IPS-15b (cell line): ENCODE data around the gene HNRNPC.
"Not testable (repeated sequence)": the region's sequence is repeated elsewhere in the genome, so short reads cannot be mapped to it uniquely, and the experiment has no call there.

ENCODE experiments used
- H3K27me3 ChIP-seq: one replicate; pipeline ENCODE4 v1.6.1; 2013; ENCODE audit warnings: low read length; ENCODE audit not compliant: control insufficient read depth, insufficient read depth
- H3K36me3 ChIP-seq: one replicate; pipeline ENCODE4 v1.6.1; 2013; ENCODE audit warnings: low read length; ENCODE audit not compliant: control insufficient read depth, insufficient read depth
- H3K4me1 ChIP-seq: one replicate; pipeline ENCODE4 v1.6.1; 2013; ENCODE audit warnings: mild to moderate bottlenecking, low read length; ENCODE audit not compliant: control insufficient read depth, insufficient read depth
- H3K4me3 ChIP-seq: one replicate; pipeline ENCODE4 v1.5.1; 2013; ENCODE audit warnings: low read depth, low read length
- H3K9ac ChIP-seq: one replicate; pipeline ENCODE4 v1.6.1; 2013; ENCODE audit warnings: low read depth, mild to moderate bottlenecking, low read length
- H3K9me3 ChIP-seq: one replicate; pipeline ENCODE4 v1.6.1; 2013; ENCODE audit warnings: mild to moderate bottlenecking, low read length; ENCODE audit not compliant: control insufficient read depth, insufficient read depth

HNRNPC gene

DNA sequence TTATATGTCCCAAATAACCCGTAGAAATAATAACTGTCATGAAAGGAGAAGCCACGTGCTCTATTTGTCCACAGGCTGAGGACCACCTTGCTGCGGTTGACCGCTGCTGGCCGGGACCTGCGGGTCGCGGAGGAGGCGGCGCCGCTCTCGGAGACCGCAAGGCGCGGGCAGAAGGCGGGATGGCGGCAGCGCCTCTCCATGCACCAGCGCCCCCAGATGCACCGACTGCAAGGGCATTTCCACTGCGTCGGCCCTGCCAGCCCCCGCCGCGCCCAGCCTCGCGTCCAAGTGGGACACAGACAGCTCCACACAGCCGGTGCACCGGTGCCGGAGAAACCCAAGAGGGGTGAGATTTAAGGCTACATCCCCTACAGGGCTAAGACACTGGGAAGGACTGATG lies 31.6 kb upstream of the HNRNPC start:
- Histone ChIP-seq H3K36me3 (no peaks in the 10 kb centered on the region), H3K9ac (no peak overlapping the region), H3K4me1 (no peaks in the 10 kb centered on the region), H3K9me3 (no peaks in the 10 kb centered on the region), H3K4me3 (peak overlapping the region; percentile 20), H3K27me3 (peaks cover 6% of the 10 kb centered on the region)

DNA sequence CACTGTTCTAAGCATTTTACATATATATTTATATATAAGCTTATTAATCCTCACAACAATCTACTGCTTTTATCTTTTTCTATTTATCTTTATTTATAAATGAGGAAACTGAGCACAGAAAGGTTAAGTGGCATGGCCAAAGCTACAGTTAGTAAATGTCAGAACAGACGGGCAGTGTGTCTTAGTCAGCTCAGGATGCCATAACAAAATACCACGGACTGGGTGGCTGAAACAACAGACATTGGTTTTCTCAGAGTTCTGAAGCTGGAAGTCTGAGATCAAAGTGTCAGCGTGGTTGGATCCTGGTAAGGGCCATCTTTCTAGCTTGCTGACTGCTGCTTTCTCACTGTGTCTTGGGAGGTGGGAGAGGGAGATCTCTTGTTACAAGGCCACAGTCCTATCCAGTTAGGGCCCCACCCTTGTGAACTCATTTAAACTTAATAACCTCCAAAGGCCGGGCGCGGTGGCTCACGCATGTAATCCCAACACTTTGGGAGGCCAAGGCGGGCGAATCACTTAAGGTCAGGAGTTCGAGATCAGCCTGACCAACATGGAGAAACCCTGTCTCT lies 30.4 kb upstream of the HNRNPC start:
- H3K4me1 ChIP-seq: no peaks in the 10 kb centered on the region
- H3K9me3 ChIP-seq: no peaks in the 10 kb centered on the region
- H3K9ac ChIP-seq: no peak overlapping the region
- H3K4me3 ChIP-seq: no peak overlapping the region
- H3K27me3 ChIP-seq: peaks cover 6% of the 10 kb centered on the region
- no peaks in the 10 kb centered on the region for H3K36me3 ChIP-seq

DNA sequence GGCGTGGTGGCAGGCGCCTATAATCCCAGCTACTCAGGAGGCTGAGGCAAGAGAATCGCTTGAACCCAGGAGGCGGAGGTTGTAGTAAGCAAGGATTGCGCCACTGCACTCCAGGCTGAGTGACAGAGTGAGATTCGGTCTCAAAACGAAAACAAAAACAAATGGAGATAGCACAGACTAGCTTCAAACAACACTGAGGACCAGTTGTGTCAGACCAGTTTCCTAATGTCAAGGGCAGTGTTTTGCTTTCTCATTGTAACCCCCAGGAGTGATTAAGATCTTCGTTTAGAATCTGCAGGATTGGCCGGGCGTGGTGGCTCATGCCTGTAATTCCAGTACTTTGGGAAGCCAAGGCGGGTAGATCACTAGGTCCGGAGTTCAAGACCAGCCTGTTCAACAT lies 29.1 kb upstream of the HNRNPC start:
- peaks cover 6% of the 10 kb centered on the region for H3K27me3 ChIP-seq
- H3K36me3 ChIP-seq: no peaks in the 10 kb centered on the region
- no peaks in the 10 kb centered on the region for H3K9me3 ChIP-seq
- H3K4me3 ChIP-seq: no peak overlapping the region
- H3K9ac ChIP-seq: no peak overlapping the region
- no peaks in the 10 kb centered on the region for H3K4me1 ChIP-seq

DNA sequence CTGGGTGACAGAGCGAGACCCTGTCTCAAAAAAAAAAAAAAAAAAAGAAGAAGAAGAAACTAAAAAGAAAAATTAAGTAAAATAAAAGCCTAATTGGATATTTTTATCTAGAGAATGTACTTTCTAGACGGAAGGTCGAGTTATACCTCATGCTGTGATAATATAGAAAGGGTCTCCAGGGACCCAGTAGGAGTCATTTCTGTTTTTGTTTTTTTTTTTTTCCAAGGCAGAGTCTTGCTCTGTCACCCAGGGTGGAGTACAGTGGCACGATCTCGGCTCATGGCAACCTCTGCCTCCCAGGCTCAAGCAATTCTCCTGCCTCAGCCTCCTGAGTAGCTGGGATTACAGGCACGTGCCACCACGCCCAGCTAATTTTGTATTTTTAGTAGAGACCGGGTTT lies 24.8 kb upstream of the HNRNPC start:
- H3K4me3 ChIP-seq, H3K36me3 ChIP-seq, H3K9me3 ChIP-seq, H3K4me1 ChIP-seq, H3K27me3 ChIP-seq, H3K9ac ChIP-seq: not testable (repeated sequence)

DNA sequence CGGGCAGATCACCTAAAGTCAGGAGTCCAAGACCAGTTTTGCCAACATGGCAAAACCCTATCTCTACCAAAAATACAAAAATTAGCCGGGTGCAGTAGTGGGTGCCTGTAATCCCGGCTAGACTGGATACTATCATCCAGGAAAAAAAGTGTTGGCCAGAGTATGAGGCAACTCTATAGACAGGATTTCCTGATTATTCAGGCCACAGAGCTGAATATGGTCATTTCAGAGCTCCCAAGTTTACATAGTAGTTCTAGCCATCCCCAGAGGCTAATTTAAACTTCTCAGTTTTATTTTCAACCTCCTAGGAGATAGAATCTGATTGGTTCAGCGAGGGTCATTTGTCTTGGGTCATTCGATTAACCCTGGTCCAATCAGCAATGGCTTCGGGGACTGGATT lies 17.9 kb upstream of the HNRNPC start:
- Histone ChIP-seq H3K36me3 (no peaks in the 10 kb centered on the region), H3K4me3 (no peak overlapping the region), H3K9me3 (no peaks in the 10 kb centered on the region), H3K27me3 (no peaks in the 10 kb centered on the region), H3K9ac (no peak overlapping the region), H3K4me1 (no peaks in the 10 kb centered on the region)

DNA sequence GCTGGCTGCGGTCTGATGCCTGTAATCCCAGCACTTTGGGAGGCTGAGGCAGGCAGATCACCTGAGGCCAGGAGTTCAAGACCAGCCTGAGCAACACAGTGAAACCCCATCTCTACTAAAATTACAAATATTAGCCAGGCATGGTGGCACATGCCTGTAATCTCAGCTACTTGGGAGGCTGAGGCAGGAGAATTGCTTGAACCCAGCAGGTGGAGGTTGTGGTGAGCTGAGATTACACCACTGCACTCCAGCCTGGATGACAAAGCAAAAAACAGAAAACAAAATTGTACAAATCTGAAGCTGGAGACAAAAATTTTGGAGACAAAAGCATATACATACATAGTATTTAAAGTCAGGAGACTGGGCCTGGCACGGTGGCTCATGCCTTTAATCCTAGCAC lies 17.3 kb upstream of the HNRNPC start:
- H3K9ac ChIP-seq, H3K9me3 ChIP-seq, H3K36me3 ChIP-seq, H3K4me1 ChIP-seq, H3K4me3 ChIP-seq, H3K27me3 ChIP-seq: not testable (repeated sequence)

DNA sequence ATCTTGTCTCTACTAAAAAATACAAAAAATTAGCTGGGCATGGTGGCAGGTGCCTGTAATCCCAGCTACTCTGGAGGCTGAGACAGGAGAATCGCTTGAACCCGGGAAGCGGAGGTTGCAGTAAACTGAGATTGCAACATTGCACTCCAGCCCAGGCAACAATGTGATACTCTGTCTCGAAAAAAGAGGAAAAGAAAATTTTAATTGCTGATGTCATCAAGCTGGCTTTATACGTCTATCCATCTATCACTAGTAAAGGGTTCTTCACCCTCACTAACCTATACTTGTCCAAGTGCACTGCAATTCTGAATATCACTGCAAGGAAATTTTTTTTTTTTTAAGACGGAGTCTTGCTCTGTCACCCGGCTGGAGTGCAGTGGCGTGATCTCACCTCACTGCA lies 12.7 kb upstream of the HNRNPC start:
- H3K9me3 ChIP-seq, H3K9ac ChIP-seq, H3K27me3 ChIP-seq, H3K4me3 ChIP-seq, H3K36me3 ChIP-seq, H3K4me1 ChIP-seq: not testable (repeated sequence)

DNA sequence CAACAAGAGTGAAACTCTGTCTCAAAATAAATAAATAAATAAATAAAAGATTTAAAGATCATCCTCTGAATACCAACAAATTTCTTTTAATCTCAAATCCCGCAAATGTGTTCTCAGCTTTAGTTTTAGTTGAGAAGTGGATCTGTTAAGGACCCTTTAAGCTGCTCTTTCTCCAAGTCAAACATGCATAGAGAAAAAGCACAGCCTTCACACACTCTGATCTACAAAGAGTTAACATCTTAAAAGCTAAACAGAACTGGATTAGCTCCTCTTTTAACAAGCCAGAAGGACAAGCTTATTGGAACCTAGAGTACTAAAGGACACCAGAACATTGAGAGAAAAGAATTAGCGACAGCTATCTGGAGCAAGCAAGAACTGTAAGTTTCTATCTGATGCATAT lies 10.5 kb upstream of the HNRNPC start, which contains the start of gene RPGRIP1:
Gene RPGRIP1 (plus strand): TSS at position 301 of the 400 bp plus-strand sequence. CDS start 7,894 bp downstream, outside the sequence.
- Histone ChIP-seq H3K9ac (no peak within 1 kb of the TSS), H3K4me1 (no peaks in the 10 kb centered on the region)

DNA sequence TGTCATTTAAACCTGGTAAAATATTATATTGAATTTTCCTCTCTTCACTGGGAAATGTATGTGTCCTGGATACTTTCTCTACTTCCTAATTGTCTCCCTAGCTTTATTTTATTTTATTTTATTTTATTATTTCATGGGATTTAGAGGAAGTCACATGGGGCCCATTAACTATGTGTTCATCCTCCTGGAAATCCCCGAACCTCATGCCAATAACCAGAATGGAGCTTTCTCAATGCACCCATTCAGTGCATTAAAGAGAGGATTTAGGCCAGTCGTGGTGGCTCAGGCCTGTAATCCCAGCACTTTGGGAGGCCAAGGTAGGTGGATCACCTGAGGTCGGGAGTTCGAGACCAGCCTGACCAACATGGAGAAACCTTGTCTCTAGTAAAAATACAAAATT lies 9.4 kb upstream of the HNRNPC start:
- Histone ChIP-seq H3K4me1 (no peaks in the 10 kb centered on the region), H3K4me3 (no peak overlapping the region), H3K9ac (no peak overlapping the region), H3K9me3 (no peaks in the 10 kb centered on the region), H3K27me3 (no peaks in the 10 kb centered on the region), H3K36me3 (no peaks in the 10 kb centered on the region)

More for the DNA sequence above, 10.5 kb upstream of the HNRNPC start, which contains the start of gene RPGRIP1:
- Histone ChIP-seq H3K4me3 (no peak within 1 kb of the TSS), H3K27me3 (no peaks in the 10 kb centered on the region), H3K9me3 (no peaks in the 10 kb centered on the region), H3K36me3 (no peaks in the 10 kb centered on the region)

DNA sequence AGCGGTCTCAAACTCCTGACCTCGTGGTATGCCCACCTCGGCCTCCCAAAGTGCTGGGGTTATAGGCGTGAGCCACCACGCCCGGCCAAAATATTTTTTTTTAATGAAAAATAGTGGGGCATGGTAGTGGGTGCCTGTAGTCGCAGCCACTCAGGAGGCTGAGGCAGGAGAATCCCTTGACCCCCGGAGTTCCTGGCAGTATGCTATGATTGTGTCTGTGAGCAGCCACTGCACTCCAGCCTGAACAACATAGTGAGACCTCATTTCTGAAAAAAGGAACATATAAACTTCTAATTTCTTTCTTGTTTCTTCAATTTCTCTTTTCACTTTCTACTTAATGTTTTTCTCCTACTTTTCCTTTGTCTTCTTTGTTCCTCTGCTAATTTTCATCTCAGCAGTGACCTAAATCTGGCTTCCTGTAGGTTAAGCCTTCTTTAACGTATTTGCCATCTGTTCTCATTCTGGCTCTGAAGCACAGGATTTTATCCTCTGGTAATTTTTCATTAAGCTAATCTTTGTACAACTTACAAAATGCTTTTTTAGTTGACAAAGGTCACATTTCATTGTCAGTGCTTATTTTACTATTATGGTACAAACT lies 6.1 kb upstream of the HNRNPC start:
- no peak overlapping the region for H3K9ac ChIP-seq
- H3K36me3 ChIP-seq: no peaks in the 10 kb centered on the region
- no peaks in the 10 kb centered on the region for H3K4me1 ChIP-seq
- no peak overlapping the region for H3K4me3 ChIP-seq
- no peaks in the 10 kb centered on the region for H3K9me3 ChIP-seq
- no peaks in the 10 kb centered on the region for H3K27me3 ChIP-seq

DNA sequence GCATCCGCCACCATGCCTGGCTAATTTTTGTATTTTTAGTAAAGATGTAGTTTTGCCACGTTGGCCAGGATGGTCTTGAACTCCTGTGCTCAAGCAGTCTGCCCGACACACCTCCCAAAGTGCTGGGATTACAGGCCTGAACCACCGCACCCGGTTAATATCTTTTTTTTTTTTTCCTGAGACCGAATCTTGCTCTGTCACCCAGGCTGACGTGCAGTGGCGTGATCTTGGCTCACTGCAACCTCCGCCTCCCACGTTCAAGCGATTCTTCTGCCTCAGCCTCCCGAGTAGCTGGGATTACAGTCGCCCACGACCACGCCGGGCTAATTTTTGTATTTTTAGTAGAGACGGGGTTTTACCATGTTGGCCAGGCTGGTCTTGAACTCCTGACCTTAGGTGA lies 3.4 kb upstream of the HNRNPC start:
- H3K36me3 ChIP-seq, H3K27me3 ChIP-seq, H3K9ac ChIP-seq, H3K4me1 ChIP-seq, H3K4me3 ChIP-seq, H3K9me3 ChIP-seq: not testable (repeated sequence)

DNA sequence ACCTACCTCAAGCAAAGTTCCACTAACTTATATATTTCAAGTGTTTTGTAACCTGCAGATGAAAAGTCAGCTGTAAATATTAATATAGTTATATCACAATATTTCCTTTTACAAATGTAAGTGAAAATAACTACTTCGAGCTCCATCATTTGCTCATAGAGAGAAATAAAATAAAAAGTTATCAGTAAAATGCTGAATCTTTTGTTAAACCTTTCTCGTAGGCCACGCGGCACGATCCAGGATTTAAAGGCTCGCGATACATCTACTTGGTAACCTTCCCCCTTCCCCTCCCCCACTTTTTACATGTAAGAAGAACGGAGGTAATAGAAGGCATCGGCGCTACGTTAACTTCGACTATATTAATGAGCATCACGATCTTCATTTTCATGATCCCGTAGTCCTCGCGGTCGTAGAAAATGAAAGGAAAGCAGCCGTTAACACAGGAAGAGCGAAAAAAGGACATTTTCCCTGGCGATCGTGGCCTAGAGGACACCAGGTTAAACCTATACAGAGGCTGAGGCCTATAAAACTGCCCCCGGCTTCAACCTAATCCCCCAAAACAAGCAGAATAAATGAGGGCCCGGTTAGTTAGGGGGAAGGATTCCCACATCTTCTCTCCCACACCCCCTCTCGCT lies 508 bp downstream of the HNRNPC start:
- Histone ChIP-seq H3K4me3 (peak overlapping the region; percentile 91), H3K9me3 (no peaks in the 10 kb centered on the region), H3K27me3 (no peaks in the 10 kb centered on the region), H3K9ac (peak overlapping the region; percentile 100), H3K36me3 (peaks cover 20% of the 10 kb centered on the region), H3K4me1 (peaks cover 12% of the 10 kb centered on the region)
